ENCODE measurements around the gene SRRM1. TPM values are rescaled to one million over a fixed set of nuclear protein-coding genes. Genes with fewer than 3 reads are reported as not detected.
A peak's percentile ranks its signal among the peaks of the same experiment; 100 is the strongest.

The SRRM1 gene
- total and polyA plus RNA-seq, 9 of the 15 experiments (the other 6 are each of a cell fraction or from before 2014, with no cell fraction given) = 54.5 to 268 (median 115) TPM

- TF ChIP-seq STAG1 (CRISPR knock-in tag; IDR thresholded peaks at IDR 0.05; ENCODE audit: borderline replicate concordance) (0 out of 2 replicates have a peak, but pooled peaks have one; percentile 7), NR3C1 (CRISPR knock-in tag; IDR thresholded peaks at IDR 0.05) (no peak), PCBP1 (IDR thresholded peaks at IDR 0.05; ENCODE audit: low read depth, low read length, poor library complexity, severe bottlenecking) (no peak), ZFX (CRISPR knock-in tag; IDR thresholded peaks at IDR 0.05) (peak; percentile 88), KAT8 (IDR thresholded peaks at IDR 0.05; ENCODE audit: low read depth) (no peak), DDX20 (tag; IDR thresholded peaks at IDR 0.05; ENCODE audit: low read depth) (no peak), SRF (CRISPR knock-in tag; IDR thresholded peaks at IDR 0.05) (no peak), EZH2 (IDR thresholded peaks at IDR 0.05; ENCODE audit: borderline replicate concordance, low read depth, low read length) (no peak), ZNF780A (CRISPR knock-in tag; IDR thresholded peaks at IDR 0.05) (no peak), ARID3A (IDR thresholded peaks at IDR 0.05; ENCODE audit: borderline replicate concordance, low read depth, low read length) (no peak), BRD4 (IDR thresholded peaks at IDR 0.05) (peak; percentile 94), ZNF253 (CRISPR knock-in tag; conservative IDR thresholded peaks at IDR 0.05) (no peak), HNRNPH1 (optimal IDR thresholded peaks at IDR 0.05; ENCODE audit: low read depth, low read length) (no peak), ZFPM2 (CRISPR knock-in tag; IDR thresholded peaks at IDR 0.05) (no peak), CBX5 (IDR thresholded peaks at IDR 0.05; ENCODE audit: borderline replicate concordance, low read depth) (no peak), MAZ (CRISPR knock-in tag; conservative IDR thresholded peaks at IDR 0.05 in 1 of 2, IDR thresholded peaks at IDR 0.05 in 1 of 2) (peak in 1 of 2 experiments; percentile 46; a peak in 2 of 4 replicates), ZNF699 (CRISPR knock-in tag; IDR thresholded peaks at IDR 0.05; ENCODE audit: insufficient replicate concordance) (no peak), ZNF507 (tag; conservative IDR thresholded peaks at IDR 0.05) (no peak), ESRRB (CRISPR knock-in tag; IDR thresholded peaks at IDR 0.05; ENCODE audit: borderline replicate concordance) (no peak), ELK3 (CRISPR knock-in tag; IDR thresholded peaks at IDR 0.05) (no peak), TAF1 (IDR thresholded peaks at IDR 0.05; ENCODE audit: control insufficient read depth, extremely low read depth, insufficient read depth, low read length, severe bottlenecking) (peak; percentile 60), ZNF217 (CRISPR knock-in tag; IDR thresholded peaks at IDR 0.05) (no peak)
- TF ChIP-seq, protein P1, sequence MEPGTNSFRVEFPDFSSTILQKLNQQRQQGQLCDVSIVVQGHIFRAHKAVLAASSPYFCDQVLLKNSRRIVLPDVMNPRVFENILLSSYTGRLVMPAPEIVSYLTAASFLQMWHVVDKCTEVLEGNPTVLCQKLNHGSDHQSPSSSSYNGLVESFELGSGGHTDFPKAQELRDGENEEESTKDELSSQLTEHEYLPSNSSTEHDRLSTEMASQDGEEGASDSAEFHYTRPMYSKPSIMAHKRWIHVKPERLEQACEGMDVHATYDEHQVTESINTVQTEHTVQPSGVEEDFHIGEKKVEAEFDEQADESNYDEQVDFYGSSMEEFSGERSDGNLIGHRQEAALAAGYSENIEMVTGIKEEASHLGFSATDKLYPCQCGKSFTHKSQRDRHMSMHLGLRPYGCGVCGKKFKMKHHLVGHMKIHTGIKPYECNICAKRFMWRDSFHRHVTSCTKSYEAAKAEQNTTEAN (CRISPR knock-in tag; IDR thresholded peaks at IDR 0.05) = no peak
- TF ChIP-seq, protein P2, sequence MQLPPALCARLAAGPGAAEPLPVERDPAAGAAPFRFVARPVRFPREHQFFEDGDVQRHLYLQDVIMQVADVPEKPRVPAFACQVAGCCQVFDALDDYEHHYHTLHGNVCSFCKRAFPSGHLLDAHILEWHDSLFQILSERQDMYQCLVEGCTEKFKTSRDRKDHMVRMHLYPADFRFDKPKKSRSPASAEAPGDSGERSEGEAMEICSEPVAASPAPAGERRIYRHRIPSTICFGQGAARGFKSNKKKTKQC (CRISPR knock-in tag; IDR thresholded peaks at IDR 0.05) = no peak; the same call in 1 of the 2 replicates
Observed at GRCh38 chr1:24643363-24644099, 429 bp downstream of the SRRM1 start (continued).
